Panc1 (cell line): Measurements from ENCODE around the gene MILR1. TPM values are rescaled to one million over a fixed set of nuclear protein-coding genes. Genes with fewer than 3 reads are reported as not detected.

Experiments used
- ATAC-seq: fragments of 200-7000 bp; cut with Tn5 transposase; 2 replicates; pipeline ENCODE4 v1.9.1; 2020; ENCODE audit warnings: mild to moderate bottlenecking, moderate library complexity
- BruUV-seq: library from RNA; stranded (reverse); fragments of 400-500 nt; replicated peaks from 2 replicates; lab custom pipeline; 2021; lab: Mats Ljungman, UMichigan
- CTCF ChIA-PET: fragments of 300-600 bp; sonication (Branson Sonifier 250); formaldehyde crosslinking; loops from one replicate; lab custom pipeline; 2022; ENCODE audit warnings: antibody characterized with exemption; lab: Charles Lee
- POLR2A ChIA-PET: fragments of 300-600 bp; sonication (Branson Sonifier 250); formaldehyde crosslinking; loops from one replicate; lab custom pipeline; 2022; ENCODE audit warnings: antibody characterized with exemption; lab: Charles Lee
- DNase-seq: peaks from one replicate; pipeline ENCODE4 v3.0.0-alpha.2; 2010; ENCODE audit warnings: low read depth, low spot score
- H3K27ac ChIP-seq: 2 replicates; pipeline ENCODE4 v1.5.1; 2011; ENCODE audit warnings: mild to moderate bottlenecking, low read length, inconsistent platforms
- H3K27me3 ChIP-seq: fragments of 200-500 bp; sonication (Bioruptor generic); 2 replicates; pipeline ENCODE4 v1.6.0; 2014; ENCODE audit warnings: low read length, inconsistent platforms; ENCODE audit not compliant: control insufficient read depth, insufficient read depth
- H3K36me3 ChIP-seq: fragments of 200-500 bp; sonication (Bioruptor generic); 2 replicates; pipeline ENCODE4 v1.5.1; 2014; ENCODE audit warnings: inconsistent platforms, mild to moderate bottlenecking, low read length, moderate library complexity; ENCODE audit not compliant: control insufficient read depth, insufficient read depth
- H3K4me1 ChIP-seq: 2 replicates; pipeline ENCODE4 v1.5.1; 2011; ENCODE audit warnings: inconsistent platforms, mild to moderate bottlenecking, low read length, moderate library complexity; ENCODE audit not compliant: control insufficient read depth, insufficient read depth
- H3K4me3 ChIP-seq, 2 experiments: 2 replicates each; pipeline ENCODE4 v1.5.1; 2011 to 2012; ENCODE audit warnings: low read depth in 2 of 2, low read length in 2 of 2, mild to moderate bottlenecking in 2 of 2, inconsistent platforms in 1 of 2, moderate library complexity in 1 of 2
- H3K9me3 ChIP-seq: fragments of 200-500 bp; sonication (Bioruptor generic); 2 replicates; pipeline ENCODE4 v1.5.1; 2014; ENCODE audit warnings: low read depth, mild to moderate bottlenecking, inconsistent platforms, low read length, moderate library complexity; ENCODE audit not compliant: control insufficient read depth, insufficient read depth
- POLR2AphosphoS5 ChIP-seq: IDR thresholded peaks from 2 replicates; pipeline ENCODE4 v1.6.1; 2012; ENCODE audit warnings: mild to moderate bottlenecking, low read depth, low read length, moderate library complexity
- SIN3A ChIP-seq: IDR thresholded peaks from 2 replicates; pipeline ENCODE4 v1.6.1; 2012; ENCODE audit warnings: low read depth, mild to moderate bottlenecking, low read length, moderate library complexity, borderline replicate concordance; ENCODE audit not compliant: insufficient read depth
- TCF7L2 ChIP-seq: IDR thresholded peaks from 2 replicates; pipeline ENCODE4 v1.6.1; 2011; ENCODE audit warnings: mild to moderate bottlenecking, low read depth, low read length, inconsistent platforms
- in situ Hi-C: cut with HindIII; loops from 2 replicates; pipeline ENCODE4 v1.10.0; 2016; ENCODE audit warnings: low sequenced_read_pairs, low pct_unique_long_range_greater_than_20kb
- intact Hi-C: fragments of 100-400 bp; cut with micrococcal nuclease; formaldehyde crosslinking; loops from one replicate; pipeline ENCODE4 v1.10.0; 2022; ENCODE audit not compliant: unreplicated experiment
- total RNA-seq: library from RNA; stranded (reverse); gene quantifications from one replicate; pipeline ENCODE4 v1.2.1, GENCODE V29; 2021; ENCODE audit not compliant: unreplicated experiment
- TF ChIP-seq, protein P1 (sequence below): fragments of 450-650 bp; IDR thresholded peaks from 2 replicates; pipeline ENCODE4 v1.5.1; 2017; ENCODE audit warnings: mild to moderate bottlenecking
- TF ChIP-seq, protein P2 (sequence below), 2 experiments: IDR thresholded peaks; 2 replicates each; pipeline ENCODE4 v1.6.1; 2011 to 2012; ENCODE audit warnings: low read depth in 2 of 2, control low read depth in 1 of 2, low read length in 1 of 2, mild to moderate bottlenecking in 1 of 2, moderate library complexity in 1 of 2; ENCODE audit not compliant: insufficient read depth in 1 of 2

Gene MILR1
- total RNA-seq, 1 experiment from 2014 or later: not detected

DNA sequence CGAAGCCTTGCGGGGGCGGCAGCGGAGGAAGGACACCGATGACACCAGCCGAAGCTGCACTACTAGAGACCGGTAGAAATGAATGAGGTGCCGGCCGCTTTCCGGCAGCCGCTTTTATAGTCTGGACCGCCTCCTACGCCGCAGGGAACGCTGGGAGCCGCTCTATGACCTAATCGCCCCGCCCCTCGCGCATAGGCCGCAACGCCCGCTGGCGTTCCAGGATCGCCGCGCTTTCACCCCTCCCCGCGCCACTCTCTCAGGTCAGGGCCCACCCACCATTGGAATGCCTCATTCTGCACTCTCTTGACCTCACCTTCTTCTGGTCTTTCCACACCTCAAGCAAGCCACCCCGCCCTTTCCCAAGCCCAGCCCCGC is 57.3 kb downstream of the MILR1 start, which contains the start of gene DDX5:
TSS of gene DDX5 (minus strand) at position 89 of the 375 bp plus-strand sequence. CDS start 170 bp downstream, outside the sequence.
- intact Hi-C loops: no loop called here
- CTCF ChIA-PET: interaction anchor here (1.1 kb wide), 1 partner anchor 86 kb away, joined by 4 read pairs; no protein-coding TSS in a partner anchor
- H3K36me3 ChIP-seq: peaks cover 65% of the 10 kb centered on the region
- BruUV-seq: no TSS peak
- no peaks in the 10 kb centered on the region for H3K9me3 ChIP-seq
- peaks cover 29% of the 10 kb centered on the region for H3K4me1 ChIP-seq
- in situ Hi-C loops: no loop called here
- H3K27me3 ChIP-seq: no peaks in the 10 kb centered on the region
- H3K4me3 ChIP-seq: peak within 1 kb of the TSS; percentile 88 to 99
- DNase-seq (peak; percentile 86), ATAC-seq (peak; percentile 81; the same call in 1 of the 2 replicates)
- peak within 1 kb of the TSS; percentile 90 for H3K27ac ChIP-seq
- POLR2A ChIA-PET: interaction anchor here (0.8 to 1.0 kb wide), 2 partner anchors 9 to 189 kb away, joined by 5 to 9 read pairs; no protein-coding TSS in a partner anchor
- TF ChIP-seq, protein P1, sequence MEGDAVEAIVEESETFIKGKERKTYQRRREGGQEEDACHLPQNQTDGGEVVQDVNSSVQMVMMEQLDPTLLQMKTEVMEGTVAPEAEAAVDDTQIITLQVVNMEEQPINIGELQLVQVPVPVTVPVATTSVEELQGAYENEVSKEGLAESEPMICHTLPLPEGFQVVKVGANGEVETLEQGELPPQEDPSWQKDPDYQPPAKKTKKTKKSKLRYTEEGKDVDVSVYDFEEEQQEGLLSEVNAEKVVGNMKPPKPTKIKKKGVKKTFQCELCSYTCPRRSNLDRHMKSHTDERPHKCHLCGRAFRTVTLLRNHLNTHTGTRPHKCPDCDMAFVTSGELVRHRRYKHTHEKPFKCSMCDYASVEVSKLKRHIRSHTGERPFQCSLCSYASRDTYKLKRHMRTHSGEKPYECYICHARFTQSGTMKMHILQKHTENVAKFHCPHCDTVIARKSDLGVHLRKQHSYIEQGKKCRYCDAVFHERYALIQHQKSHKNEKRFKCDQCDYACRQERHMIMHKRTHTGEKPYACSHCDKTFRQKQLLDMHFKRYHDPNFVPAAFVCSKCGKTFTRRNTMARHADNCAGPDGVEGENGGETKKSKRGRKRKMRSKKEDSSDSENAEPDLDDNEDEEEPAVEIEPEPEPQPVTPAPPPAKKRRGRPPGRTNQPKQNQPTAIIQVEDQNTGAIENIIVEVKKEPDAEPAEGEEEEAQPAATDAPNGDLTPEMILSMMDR: no peak
- peak; percentile 30; the same call in 1 of the 2 replicates for TF ChIP-seq TCF7L2
- TF ChIP-seq SIN3A: 0 out of 2 replicates have a peak, but pooled peaks have one; percentile 68
- peak; percentile 98 for TF ChIP-seq POLR2AphosphoS5
- TF ChIP-seq, protein P2, sequence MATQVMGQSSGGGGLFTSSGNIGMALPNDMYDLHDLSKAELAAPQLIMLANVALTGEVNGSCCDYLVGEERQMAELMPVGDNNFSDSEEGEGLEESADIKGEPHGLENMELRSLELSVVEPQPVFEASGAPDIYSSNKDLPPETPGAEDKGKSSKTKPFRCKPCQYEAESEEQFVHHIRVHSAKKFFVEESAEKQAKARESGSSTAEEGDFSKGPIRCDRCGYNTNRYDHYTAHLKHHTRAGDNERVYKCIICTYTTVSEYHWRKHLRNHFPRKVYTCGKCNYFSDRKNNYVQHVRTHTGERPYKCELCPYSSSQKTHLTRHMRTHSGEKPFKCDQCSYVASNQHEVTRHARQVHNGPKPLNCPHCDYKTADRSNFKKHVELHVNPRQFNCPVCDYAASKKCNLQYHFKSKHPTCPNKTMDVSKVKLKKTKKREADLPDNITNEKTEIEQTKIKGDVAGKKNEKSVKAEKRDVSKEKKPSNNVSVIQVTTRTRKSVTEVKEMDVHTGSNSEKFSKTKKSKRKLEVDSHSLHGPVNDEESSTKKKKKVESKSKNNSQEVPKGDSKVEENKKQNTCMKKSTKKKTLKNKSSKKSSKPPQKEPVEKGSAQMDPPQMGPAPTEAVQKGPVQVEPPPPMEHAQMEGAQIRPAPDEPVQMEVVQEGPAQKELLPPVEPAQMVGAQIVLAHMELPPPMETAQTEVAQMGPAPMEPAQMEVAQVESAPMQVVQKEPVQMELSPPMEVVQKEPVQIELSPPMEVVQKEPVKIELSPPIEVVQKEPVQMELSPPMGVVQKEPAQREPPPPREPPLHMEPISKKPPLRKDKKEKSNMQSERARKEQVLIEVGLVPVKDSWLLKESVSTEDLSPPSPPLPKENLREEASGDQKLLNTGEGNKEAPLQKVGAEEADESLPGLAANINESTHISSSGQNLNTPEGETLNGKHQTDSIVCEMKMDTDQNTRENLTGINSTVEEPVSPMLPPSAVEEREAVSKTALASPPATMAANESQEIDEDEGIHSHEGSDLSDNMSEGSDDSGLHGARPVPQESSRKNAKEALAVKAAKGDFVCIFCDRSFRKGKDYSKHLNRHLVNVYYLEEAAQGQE (IDR thresholded peaks at IDR 0.05; ENCODE audit: insufficient read depth in 1 of 2, low read depth in 2 of 2, low read length in 1 of 2): no peak

DNA sequence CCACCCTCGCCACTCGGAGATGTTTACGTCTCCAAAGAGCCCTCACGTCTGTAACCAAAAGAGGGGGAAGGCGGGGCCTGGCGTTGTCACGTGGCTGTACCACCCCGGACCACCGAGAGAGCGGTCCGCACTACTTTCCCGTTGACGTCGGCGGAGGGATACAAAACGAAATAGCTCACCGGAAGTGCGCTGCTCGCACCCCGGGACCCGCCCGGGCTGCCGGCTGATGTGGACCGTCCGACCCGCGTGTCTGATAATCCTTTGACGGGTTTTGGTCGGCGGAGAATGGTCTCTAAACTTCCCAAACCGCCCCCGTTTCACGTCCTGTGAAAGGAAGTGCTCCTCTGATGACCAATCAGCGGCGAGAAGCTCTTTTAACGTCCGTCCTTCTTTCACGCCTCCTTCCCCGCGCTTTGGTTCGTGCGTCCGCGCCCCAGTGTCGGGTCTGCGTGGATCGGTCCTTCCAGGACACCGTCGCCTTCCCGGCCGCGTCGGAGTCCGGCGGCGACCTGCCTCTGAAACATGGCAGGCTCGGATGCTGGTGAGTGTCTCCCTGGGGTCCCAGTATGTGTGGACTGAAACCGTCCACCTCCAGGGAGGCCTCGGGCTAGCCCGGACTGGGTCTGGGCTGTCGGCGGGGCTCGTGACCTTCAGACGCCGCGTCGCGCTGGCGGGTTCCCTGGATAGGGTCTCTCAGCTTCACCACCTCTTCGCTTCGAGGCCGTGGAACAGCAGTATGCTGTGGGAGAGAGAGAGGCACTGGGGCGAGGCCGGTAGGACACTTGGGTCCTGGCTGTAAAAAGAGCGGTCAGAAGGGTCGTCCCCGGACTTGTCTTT is 57.9 kb downstream of the MILR1 start, which contains the start of gene CEP95:
TSS of gene CEP95 (plus strand) at position 402 of the 837 bp plus-strand sequence. CDS start at position 523, 121 bp downstream.
- Histone ChIP-seq H3K4me3 (peak within 1 kb of the TSS; percentile 88 to 99), H3K27me3 (no peaks in the 10 kb centered on the region), H3K9me3 (no peaks in the 10 kb centered on the region), H3K27ac (peak within 1 kb of the TSS; percentile 90), H3K4me1 (peaks cover 23% of the 10 kb centered on the region), H3K36me3 (peaks cover 59% of the 10 kb centered on the region)
- ChIA-PET POLR2A (interaction anchor here (0.8 to 1.0 kb wide), 2 partner anchors 9 to 190 kb away, joined by 5 to 9 read pairs; no protein-coding TSS in a partner anchor), CTCF (interaction anchor here (1.1 kb wide), 1 partner anchor 87 kb away, joined by 4 read pairs; no protein-coding TSS in a partner anchor)
- DNase-seq (peak; percentile 67), ATAC-seq (peak; percentile 86)
- BruUV-seq: no TSS peak
- intact Hi-C loops: no loop called here
- in situ Hi-C loops: no loop called here
- TF ChIP-seq SIN3A (peak; percentile 68; the same call in 1 of the 2 replicates), TCF7L2 (peak; percentile 37; the same call in 1 of the 2 replicates)
- TF ChIP-seq, protein P2 (IDR thresholded peaks at IDR 0.05; ENCODE audit: insufficient read depth in 1 of 2, low read depth in 2 of 2, low read length in 1 of 2): peak in 1 of 2 experiments; percentile 18; a peak in 1 of 4 replicates
- TF ChIP-seq, protein P1: no peak
